Measurements from ENCODE around the gene GARIN5B.

The GARIN5B gene

GRCh38 chr19:55383279-55384130, 20.4 kb upstream of the GARIN5B start:
- peak; percentile 37; the same call in 1 of the 2 replicates for TF ChIP-seq CTCF (IDR thresholded peaks at IDR 0.05; ENCODE audit: control insufficient read depth, extremely low read depth, insufficient read depth)
- peak overlapping the region; percentile 89 for H3K4me3 ChIP-seq (ENCODE audit: low read depth, low read length)
- no peak for DNase-seq (ENCODE audit: low read depth)

DNA sequence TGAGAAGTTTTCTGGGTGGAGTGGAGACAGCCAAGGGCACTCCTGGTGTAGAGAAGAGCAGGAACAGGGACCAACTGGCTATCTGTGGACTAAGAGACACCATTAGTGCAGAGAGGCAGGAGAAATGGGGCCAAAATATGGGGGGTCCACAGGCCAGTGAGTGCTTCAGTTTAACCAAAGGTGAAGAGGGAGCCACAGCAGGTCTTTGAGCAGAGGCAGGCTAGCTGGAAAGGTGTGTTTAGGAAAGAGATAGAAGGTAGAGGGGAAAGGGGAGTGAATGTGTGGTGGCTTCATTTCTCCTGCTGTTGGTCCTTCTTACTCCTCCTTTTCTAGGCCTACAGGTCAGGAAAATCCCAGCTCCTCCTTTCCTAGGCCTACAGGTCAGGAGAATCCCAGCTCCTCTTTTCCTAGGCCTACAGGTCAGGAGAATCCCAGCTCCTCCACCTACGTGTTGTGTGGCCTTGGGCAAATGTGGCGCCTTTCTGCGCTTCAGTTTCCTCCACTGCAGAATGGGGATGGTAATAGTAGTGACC, 19.5 kb upstream of the GARIN5B start:
- TF ChIP-seq CTCF (IDR thresholded peaks at IDR 0.05; ENCODE audit: control insufficient read depth, extremely low read depth, insufficient read depth), result no peak
- H3K4me3 ChIP-seq (ENCODE audit: low read depth, low read length), result peak overlapping the region; percentile 69
- no peak for DNase-seq (ENCODE audit: low read depth)

GRCh38 chr19:55382013-55382412, 19.0 kb upstream of the GARIN5B start:
- DNase-seq (ENCODE audit: low read depth), result no peak
- no peak for TF ChIP-seq CTCF (IDR thresholded peaks at IDR 0.05; ENCODE audit: control insufficient read depth, extremely low read depth, insufficient read depth)
- H3K4me3 ChIP-seq (ENCODE audit: low read depth, low read length), result no peak overlapping the region

DNA sequence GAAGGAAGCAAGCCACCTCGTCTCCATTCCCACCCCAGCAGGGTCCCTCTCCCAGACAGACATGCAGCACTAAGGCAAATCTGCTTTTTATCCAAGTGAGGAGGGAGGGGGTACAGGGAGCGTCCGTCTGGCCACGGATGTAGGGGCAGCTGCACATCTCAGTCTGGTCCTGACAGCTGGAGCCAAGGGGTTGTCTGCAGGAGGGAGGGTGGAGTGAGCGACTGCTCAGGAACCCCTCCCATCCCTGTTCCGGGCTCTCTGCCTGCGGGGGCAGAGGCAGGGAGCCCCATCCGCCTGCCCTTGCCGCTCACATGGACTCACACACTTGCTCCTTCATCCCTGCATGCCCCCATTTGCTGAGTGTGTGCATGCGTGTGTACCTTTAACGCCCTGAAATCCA, 16.1 kb upstream of the GARIN5B start:
- no peak for DNase-seq (ENCODE audit: low read depth)
- no peak for TF ChIP-seq CTCF (IDR thresholded peaks at IDR 0.05; ENCODE audit: control insufficient read depth, extremely low read depth, insufficient read depth)

GRCh38 chr19:55377356-55378131, 14.5 kb upstream of the GARIN5B start:
- DNase-seq (ENCODE audit: low read depth), result no peak
- H3K4me3 ChIP-seq (ENCODE audit: low read depth, low read length), result no peak overlapping the region
- TF ChIP-seq CTCF (IDR thresholded peaks at IDR 0.05; ENCODE audit: control insufficient read depth, extremely low read depth, insufficient read depth), result no peak

More for the DNA sequence above, 16.1 kb upstream of the GARIN5B start:
- no peak overlapping the region for H3K4me3 ChIP-seq (ENCODE audit: low read depth, low read length)

DNA sequence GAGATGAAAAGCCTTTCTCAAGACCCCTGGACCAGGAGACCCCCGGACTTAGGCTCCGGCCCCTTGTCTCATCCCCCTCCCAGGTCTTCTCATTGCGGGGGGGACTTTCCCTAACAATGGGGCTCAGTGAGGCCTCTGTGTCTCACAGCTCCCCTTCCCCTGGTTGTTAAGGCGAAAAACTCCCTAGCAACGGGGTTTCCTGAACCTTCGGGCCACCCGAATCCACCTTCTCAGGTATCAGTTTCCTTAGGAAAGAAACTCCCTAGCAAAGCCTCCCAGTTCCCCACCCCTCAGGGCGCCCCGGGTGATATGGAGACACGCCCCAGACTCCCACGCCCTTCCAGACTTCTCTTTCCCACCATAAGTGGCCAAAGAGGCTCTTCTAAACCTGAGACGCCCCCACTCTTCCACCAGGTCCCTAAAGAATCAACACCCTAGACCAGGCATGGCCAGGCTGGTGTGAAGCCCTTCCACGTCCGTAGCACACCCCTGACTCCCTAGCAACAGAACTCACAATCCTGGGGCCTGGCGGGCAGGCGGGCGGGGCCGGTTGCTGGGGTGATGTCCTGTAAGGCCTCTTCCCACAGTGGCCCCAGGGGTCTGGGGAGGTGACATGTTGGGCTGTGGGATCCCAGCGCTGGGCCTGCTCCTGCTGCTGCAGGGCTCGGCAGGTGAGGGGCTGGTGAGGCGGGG, 13.3 kb upstream of the GARIN5B start, which contains the start of gene TMEM190:
Gene TMEM190, plus strand, starts transcription at position 586 of the 693 bp plus-strand sequence. Its CDS starts 28 bp downstream, at position 614.
- DNase-seq (ENCODE audit: low read depth), result no peak
- H3K4me3 ChIP-seq (ENCODE audit: low read depth, low read length), result no peak within 1 kb of the TSS
- TF ChIP-seq CTCF (IDR thresholded peaks at IDR 0.05; ENCODE audit: control insufficient read depth, extremely low read depth, insufficient read depth), result no peak

All from LNCaP clone FGC (cell line).